GM19023 (cell line): ENCODE results near the gene PAGR1.
"Not testable (repeated sequence)": the region's sequence is repeated elsewhere in the genome, so short reads cannot be mapped to it uniquely, and the experiment has no call there.

Experiments used
- ATAC-seq: cut with Tn5 transposase; IDR thresholded peaks from one replicate; pipeline ENCODE4 v1.9.1; 2021; ENCODE audit warnings: mild to moderate bottlenecking, moderate library complexity; ENCODE audit not compliant: unreplicated experiment

Gene PAGR1

DNA sequence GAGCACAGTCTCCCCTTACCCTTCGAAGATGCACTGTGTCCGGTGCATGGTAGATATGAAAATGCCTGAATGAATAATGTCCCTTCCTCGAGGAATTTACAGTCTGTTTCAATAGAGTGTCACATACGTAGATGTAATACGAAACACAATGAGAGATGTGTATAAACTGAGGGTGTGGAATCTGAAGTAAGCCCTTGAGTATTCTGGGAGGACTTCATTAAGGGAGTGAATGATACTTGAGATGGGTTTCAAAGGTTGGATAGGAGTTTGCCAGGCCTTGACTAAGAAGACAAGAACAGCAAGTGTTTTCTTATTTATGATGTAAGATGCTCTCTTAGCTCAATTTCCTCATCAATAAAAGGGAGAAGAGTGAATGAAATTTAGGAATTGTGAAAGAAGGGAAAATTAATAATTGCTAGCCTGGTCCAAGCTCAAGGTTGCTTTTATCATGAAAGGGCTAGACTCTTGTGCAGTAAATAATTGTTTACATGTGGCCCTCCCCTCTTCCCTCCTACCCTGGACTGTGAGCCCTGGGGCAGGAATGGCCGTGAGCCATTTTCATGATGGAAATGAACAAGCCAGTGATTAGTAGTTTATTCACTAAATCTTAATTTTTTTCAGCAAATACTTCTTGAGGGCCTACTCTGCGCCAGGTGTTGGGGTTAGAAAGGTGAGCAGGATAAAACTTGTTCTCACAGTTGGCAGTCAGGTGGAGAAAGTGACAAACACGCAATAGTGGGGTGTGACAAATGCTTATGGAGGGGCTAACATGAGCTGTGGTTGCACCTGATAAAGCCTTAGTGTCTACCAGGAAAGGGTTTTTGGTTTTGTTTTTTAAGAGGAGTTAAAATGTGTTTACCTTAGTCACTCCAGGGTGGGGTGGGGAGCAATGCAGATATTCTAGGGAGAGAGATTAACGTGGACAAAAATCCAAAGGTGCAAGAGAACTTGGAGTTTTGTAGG is 23.8 kb upstream of the PAGR1 start:
- ATAC-seq: no peak

DNA sequence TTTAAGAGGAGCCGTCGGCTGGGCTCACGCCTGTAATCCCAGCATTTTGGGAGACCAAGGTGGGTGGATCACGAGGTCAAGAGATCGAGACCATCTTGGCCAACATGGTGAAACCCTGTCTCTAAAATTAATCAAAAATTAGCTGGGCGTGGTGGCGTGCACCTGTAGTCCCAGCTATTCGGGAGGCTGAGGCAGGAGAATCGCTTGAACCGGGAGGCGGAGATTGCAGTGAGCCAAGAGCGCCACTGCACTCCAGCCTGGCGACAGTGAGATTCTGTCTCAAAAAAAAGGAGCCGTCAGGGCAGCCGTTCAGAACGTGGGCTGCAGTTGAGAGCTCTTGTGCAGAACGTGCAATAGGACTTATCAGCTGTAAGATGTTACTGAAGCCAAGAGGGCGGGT is 22.8 kb upstream of the PAGR1 start:
- ATAC-seq: not testable (repeated sequence)

DNA sequence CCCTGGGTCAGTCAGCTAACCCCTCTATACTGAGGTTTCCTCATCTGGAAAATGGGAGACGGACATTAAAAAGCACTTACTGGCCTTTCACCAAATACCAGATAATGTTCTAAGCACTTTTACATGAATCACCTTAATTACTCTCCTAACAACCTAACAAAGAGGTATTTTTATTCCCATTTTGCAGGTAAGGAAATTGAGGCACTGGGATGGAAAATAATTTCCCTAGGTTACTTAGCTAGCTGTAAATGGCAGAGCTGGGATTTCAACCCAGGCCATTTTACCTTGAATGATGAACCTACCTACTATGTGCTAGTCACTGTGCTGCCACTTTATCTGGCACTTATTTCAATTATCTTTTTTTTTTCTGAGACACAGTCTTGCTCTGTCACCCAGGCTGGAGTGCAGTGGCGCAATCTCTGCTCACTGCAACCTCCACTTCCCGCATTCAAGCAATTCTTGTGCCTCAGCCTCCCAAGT is 21.7 kb upstream of the PAGR1 start:
- ATAC-seq: no peak

DNA sequence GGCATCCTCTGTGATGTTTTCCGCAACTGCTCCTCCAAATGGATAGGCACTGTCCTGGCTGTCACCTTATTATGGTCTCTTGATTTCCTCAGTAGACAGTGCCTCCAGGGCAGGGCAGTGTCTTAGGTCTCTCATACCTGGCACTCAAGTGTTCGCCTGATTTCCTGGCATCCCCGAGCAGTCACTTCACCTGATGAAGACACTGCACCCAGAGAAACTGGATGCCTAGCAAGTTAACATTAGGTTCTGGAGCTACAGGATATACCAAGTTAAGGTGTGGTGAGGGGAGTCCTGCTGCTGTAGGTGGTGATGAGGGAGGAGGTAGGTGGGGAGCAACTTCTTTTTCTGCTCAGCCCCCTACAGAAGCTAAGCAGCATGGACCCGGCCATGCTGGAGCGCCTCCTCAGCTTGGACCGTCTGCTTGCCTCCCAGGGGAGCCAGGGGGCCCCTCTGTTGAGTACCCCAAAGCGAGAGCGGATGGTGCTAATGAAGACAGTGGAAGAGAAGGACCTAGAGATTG is 13.5 kb upstream of the PAGR1 start:
- no peak for ATAC-seq

DNA sequence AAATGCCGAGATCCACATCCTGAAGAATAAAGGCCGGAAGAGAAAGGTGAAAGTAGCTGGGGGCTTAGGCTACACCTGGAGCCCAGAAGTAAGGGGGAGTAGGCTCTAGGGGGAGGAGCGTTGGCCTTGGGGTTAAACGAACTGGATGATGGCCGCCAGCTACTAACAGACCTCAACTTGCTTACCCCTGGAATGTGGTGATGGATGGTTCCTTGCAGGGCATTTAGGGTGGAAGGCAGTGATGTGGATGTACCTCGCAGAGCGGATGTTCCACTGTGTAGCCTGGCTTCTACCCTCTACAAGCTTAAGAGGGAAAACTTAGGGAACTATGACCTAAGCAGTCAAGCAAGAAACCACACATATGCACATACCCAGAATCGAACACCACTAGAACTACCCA is 11.9 kb upstream of the PAGR1 start:
- no peak for ATAC-seq

DNA sequence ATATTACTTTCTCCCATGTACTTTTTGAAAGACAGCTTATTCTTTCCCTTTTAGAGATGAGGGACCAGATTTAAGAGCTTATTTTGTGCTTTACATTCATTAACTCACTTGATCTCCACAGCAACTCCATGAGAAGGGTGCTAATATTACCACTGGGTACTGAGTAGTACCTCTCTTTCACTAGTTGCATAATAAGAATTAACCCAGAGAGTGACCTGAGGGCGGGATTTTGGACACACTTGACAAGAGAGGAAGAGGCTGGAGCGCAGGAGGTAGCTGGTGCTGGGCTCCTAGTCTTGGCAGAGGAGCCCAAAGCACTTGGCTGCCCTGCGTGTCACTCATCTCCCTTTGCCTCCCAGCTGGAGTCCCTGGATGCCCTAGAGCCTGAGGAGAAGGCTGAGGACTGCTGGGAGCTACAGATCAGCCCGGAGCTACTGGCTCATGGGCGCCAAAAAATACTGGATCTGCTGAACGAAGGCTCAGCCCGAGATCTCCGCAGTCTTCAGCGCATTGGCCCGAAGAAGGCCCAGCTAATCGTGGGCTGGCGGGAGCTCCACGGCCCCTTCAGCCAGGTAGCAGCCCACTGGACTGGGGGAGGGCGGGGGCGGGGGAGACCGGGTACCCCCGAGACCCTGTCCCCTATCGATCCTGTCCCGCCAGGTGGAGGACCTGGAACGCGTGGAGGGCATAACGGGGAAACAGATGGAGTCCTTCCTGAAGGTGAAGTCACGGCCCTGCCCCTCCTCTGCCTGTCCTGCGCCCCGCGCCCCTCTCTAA is 11.3 kb upstream of the PAGR1 start:
- ATAC-seq: no peak

DNA sequence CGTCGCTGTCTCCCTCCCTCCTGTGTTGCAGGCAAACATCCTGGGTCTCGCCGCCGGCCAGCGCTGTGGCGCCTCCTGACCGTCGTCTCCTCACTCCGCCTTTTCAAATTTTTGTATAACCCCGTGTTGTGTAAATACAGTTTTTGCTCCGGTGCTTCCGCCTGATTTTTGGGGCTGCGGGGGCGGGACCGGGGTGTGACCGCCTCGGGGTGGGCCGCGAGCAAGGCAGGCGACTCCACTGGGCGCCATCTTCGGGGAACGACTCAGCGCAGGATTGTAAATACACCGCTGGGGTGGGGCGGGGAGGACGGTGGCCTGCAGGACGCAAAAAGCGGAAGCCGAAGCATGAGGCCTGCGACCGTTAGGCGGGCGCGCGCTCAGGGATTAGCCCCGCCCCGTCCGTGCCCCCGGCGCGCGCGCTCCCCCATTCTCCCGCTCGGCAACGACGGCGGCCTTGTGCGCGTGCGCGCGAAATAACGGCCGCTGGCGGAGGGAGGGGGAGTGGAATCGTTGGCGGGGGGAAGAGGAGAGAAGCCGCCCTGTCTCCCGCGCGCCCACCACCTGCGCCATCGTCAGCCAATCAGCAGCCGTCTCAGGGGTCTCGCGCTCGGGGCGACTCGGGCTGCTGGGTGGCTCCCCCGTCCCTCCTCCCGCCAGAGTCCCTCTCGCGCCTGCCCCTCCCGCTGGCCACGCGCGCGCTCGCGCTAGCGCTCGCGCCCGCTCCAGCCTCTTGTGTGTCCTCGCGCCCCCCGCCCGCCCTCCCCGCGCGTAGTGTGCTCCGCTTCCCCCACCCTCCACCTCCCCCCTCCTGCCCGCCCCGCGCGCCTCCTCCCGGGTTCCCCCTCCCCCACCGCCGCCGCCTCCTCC is 10.5 kb upstream of the PAGR1 start:
- ATAC-seq: peak; percentile 49

DNA sequence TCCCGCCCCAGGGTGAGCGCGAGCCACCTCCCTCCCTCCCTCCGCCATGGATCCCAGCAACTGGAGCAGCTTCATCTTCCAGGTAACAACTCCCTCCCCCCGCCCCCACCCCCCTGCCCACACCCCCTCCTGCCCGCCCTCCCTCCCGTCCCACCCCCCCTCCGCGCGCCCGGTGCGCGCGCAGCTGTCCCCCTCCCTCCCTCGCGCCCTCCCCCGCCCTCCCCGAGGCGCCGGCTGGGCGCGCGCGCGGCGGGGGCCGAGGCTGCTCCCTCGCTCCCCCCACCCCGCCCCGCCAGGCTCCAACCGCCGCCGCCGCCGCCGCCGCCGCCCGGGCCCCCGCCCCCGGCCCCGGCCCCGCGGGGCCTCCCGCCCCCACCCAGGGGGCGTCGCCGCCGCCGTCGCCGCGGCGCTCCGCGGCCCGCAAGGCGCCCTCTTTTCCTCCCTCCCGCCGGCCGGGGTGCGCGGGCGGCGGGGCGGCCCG is 9.8 kb upstream of the PAGR1 start, which contains the start of gene MAZ:
TSS of gene MAZ (plus strand) at position 431 of the 481 bp plus-strand sequence. CDS start 173 bp downstream, outside the sequence.
- no peak for ATAC-seq

DNA sequence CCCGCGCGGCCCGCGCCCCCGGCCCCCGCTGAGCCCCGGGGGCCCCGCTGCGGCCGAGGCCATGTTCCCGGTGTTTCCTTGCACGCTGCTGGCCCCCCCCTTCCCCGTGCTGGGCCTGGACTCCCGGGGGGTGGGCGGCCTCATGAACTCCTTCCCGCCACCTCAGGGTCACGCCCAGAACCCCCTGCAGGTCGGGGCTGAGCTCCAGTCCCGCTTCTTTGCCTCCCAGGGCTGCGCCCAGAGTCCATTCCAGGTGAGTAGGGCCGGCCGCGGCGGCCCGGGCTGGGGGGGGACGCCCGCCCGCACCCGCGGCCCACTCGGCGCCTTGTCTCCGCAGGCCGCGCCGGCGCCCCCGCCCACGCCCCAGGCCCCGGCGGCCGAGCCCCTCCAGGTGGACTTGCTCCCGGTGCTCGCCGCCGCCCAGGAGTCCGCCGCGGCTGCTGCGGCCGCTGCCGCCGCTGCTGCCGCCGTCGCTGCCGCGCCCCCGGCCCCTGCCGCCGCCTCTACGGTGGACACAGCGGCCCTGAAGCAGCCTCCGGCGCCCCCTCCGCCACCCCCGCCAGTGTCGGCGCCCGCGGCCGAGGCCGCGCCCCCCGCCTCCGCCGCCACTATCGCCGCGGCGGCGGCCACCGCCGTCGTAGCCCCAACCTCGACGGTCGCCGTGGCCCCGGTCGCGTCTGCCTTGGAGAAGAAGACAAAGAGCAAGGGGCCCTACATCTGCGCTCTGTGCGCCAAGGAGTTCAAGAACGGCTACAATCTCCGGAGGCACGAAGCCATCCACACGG is 9.1 kb upstream of the PAGR1 start:
- ATAC-seq: no peak

DNA sequence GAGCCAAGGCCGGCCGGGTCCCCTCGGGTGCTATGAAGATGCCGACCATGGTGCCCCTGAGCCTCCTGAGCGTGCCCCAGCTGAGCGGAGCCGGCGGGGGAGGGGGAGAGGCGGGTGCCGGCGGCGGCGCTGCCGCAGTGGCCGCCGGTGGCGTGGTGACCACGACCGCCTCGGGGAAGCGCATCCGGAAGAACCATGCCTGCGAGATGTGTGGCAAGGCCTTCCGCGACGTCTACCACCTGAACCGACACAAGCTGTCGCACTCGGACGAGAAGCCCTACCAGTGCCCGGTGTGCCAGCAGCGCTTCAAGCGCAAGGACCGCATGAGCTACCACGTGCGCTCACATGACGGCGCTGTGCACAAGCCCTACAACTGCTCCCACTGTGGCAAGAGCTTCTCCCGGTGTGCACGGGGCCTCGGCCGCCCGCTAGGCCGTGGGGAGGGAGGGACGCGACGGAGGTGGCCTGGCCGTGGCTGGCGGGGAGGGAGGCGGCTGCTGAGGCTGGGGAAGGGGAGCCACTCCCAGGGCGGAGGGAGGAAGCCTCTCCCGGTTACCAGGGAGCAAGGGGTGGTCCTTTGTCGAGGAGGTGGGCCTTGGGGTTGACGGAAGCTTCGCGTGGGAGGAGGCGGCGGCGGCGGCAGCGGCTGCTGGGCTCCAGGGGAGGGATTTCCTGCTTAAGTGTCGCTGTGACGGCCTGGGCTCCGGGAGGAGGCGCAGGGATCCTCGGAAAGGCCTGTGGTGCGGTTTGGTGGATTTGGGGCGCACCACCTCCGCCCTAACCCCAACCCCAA is 8.3 kb upstream of the PAGR1 start:
- peak; percentile 19 for ATAC-seq

DNA sequence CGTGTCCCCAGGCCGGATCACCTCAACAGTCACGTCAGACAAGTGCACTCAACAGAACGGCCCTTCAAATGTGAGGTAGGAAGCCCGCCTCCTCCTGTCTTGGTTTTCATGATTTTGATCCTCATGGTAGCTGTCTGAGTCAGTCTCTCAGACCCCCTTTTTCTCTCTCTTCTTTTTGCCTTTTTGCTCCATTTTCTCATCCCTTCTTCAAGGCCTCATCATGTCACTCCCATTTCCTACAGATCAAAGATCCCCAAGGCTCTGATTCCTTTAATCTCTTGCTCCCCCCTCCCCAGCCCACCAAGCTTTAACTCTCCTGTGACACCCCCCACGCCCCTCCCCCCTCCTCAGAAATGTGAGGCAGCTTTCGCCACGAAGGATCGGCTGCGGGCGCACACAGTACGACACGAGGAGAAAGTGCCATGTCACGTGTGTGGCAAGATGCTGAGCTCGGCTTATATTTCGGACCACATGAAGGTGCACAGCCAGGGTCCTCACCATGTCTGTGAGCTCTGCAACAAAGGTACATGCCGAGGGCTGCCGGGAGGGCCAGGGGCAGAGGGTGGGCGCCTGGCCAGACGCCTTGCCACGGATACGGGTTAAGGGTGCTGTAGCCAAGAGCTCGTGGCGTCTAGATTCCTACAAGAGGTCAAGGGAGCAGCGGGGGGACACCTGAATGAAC is 7.6 kb upstream of the PAGR1 start:
- ATAC-seq: no peak

DNA sequence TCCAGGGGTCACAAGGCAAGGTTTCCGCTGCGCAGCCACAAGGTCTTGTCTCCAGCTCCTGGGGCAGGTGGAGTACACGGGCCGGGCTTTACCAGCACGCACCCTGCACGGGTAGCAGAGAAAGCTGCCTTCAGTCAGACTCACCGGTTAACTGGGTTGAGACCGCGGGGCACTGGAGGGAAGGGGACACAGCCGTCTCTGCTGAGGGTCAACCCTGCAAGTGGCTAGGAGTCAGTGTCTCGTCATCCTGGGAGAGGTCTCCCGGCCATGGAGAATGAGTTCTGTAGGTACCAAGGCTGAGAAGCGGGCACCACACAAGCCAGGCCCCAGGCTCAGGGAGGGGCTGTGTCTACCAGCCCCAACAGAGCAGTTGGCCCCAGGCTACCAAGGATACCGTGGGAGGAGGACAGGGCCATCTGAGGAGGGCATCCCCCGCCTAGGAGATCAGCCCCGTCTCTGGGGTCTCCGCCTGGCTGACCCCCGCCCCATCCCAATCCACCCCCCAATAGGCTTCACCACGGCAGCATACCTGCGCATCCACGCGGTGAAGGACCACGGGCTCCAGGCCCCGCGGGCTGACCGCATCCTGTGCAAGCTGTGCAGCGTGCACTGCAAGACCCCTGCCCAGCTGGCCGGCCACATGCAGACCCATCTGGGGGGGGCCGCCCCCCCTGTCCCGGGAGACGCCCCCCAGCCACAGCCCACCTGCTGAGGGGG is 6.8 kb upstream of the PAGR1 start:
- no peak for ATAC-seq

DNA sequence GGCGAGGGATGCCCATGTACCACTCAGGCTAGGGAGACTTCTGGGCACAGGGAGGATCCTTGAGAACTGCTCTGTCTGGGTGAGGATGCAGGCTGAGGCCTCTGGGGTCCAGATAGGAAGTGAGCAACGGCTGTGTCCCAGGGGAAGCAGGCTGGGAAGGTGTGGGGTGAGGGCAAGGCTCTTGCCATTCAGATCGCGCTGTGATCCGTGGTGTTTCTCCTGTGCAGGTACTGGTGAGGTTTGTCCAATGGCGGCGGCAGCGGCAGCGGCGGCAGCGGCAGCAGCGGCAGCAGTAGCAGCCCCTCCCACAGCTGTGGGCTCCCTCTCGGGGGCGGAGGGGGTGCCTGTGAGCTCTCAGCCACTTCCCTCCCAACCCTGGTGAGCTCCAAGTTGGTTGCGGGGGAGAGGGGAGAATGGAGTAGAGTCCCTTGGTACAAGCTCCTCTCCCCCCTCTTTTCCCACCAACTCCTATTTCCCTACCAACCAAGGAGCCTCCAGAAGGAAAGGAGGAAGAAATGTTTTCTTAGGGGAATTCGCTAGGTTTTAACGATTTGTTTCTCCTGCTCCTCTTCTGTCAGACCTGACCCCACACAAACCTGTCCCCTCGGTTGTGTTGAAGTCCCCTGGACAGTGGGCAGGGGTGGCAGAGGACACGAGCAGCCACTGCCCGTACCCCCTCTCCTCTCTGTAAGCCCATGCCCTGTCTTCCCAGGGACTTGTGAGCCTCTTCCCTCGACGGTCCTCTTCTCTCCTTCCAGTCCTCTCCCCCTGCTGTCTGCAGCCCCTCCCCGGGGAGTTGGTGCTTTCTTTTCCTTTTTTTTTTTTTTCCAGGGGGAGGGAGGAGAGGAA is 5.9 kb upstream of the PAGR1 start:
- no peak for ATAC-seq

DNA sequence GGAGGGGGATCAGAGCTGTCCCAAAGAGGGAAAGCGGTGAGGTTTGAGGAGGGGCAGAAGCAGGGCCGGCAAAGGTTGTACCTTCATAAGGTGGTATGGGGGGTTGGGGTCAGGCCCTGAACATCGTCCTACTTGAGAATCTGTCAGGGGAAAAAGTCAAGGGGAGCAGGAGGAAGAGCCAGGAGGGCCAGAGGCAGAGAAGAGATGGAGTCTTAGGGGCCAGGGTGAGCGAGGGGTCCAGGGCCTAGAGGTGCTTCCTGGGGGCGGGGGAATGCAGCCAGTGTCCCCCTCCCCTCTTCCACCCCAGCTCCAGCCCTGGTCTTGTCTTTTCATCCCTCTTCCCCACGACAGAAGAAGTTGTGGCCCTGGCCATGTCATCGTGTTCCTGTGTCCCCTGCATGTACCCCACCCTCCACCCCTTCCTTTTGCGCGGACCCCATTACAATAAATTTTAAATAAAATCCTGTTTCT is 5.2 kb upstream of the PAGR1 start:
- ATAC-seq: no peak

DNA sequence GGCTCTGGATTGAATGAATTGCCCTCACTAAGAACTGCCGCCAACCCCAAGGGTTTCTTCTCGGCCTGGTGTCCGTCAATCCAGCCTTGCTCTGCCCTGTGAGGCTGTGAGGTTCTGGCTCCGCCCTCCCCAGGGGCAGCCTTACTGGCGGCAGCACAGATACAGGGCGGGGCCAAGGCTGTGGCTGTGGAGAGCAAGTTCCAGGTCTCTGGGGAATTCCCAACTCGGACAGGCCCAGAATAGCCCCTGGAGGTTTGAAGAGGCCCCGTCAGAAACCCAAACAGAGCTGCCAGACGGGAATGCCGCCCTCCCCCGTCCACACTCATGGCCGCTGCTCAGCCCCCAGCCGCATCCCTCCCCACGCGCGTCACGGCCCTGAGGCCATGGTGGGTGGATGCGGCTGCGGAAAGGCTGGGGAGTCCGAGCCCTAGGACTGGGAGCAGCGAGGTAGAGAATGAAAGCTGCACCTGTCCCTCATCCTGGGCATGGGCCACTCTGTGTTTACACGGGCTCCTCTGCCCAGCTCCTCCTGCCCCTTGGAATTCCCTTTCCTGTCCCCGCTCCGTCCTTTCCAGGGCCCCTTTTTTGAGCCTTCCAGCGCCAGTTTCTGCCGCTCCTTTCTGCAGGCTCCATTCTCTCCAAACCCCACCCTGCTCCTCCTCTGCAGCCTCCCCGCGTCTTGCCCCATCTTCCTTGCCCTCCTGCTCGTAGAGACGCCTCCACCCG is 4.6 kb upstream of the PAGR1 start:
- peak; percentile 39 for ATAC-seq
